Esophagus muscularis mucosa (tissue), 3 donors: ENCODE data around the gene CHAC2.

Source experiments
- CTCF ChIP-seq, 3 experiments: fragments of 200-600 bp in 2 of 3; fragments of 450-650 bp in 1 of 3; sonication (generic) in 2 of 3; IDR thresholded peaks; one replicate each; pipeline ENCODE4 v1.5.1; 2017 to 2019; ENCODE audit warnings: antibody characterized with exemption in 3 of 3, mild to moderate bottlenecking in 2 of 3, moderate library complexity in 1 of 3
- EP300 ChIP-seq: sonication (generic); formaldehyde crosslinking; IDR thresholded peaks from one replicate; pipeline ENCODE4 v1.6.1; 2017; ENCODE audit warnings: antibody characterized with exemption

- TF ChIP-seq CTCF (IDR thresholded peaks at IDR 0.05): no peak
- no peak for TF ChIP-seq EP300
Measured at GRCh38 chr2:53820048-53820447, 52.4 kb downstream of the CHAC2 start.
